Breast epithelium (tissue), 3 donors: Measurements from ENCODE around the gene TMC8.

Experiments used
- CTCF ChIP-seq, 3 donors: fragments of 450-650 bp; IDR thresholded peaks; one replicate each; pipeline ENCODE4 v1.5.1; 2016 to 2017; ENCODE audit warnings: antibody characterized with exemption in 3 of 3, mild to moderate bottlenecking in 3 of 3, moderate library complexity in 3 of 3
- POLR2A ChIP-seq: fragments of 450-650 bp; IDR thresholded peaks from one replicate; pipeline ENCODE4 v1.6.1; 2016; ENCODE audit warnings: antibody characterized with exemption, mild to moderate bottlenecking, moderate library complexity
- POLR2AphosphoS5 ChIP-seq, 3 donors: sonication (generic); formaldehyde crosslinking; IDR thresholded peaks; one replicate each; pipeline ENCODE4 v1.6.1; 2017; ENCODE audit warnings: antibody characterized with exemption in 3 of 3

DNA sequence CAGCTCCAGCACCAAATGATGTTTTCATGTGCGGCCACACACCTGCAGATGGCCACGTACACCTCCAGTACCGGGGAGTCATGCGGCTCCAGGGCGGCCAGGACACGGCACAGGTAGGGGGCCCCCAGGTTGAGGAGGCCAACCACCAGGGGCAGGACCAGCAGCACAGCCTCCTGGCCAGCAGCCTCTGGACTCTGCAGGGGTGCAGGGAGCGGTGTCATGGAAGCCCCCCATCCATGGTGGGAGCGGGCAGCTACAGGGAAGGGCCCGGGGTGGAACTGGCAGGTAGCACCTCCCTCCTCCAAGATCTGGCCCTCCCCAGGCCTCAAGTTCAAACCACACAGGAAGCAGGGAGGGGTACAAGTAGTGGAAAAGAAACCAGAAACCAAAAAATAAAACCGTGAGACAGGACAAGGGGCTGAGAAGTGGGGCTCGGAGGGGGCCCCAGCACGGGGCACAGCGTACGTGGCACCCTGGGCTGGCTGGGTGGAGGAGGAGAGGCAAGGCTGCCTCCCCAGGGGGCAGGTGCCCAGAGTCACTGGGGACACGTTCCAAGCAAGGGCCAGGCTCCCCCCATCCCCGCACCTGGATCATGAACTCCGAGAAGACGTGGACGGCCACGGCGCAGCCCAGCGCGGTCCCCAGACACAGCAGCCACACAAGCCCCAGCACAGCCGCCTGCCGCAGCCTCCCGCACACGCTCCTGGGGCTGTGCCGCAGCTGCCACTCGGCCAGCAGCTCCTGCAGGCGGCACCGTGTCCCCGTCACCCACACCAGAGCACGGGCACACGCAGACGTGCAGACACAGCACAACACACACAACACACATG is 9.4 kb upstream of the TMC8 start:
- no peak for TF ChIP-seq CTCF (IDR thresholded peaks at IDR 0.05)
- TF ChIP-seq POLR2A: no peak
- TF ChIP-seq POLR2AphosphoS5 (IDR thresholded peaks at IDR 0.05): no peak
